IMR-90 (cell line): ENCODE data around the gene MLEC. TPM values are rescaled to one million over a fixed set of nuclear protein-coding genes. Genes with fewer than 3 reads are reported as not detected.

Experiments
- ATAC-seq: fragments of 200-7000 bp; cut with Tn5 transposase; 2 replicates; pipeline ENCODE4 v1.9.1; 2020; ENCODE audit warnings: low read depth, mild to moderate bottlenecking, moderate library complexity
- BruUV-seq: library from RNA; stranded (reverse); fragments of 400-500 nt; replicated peaks from 2 replicates; lab custom pipeline; 2021; lab: Mats Ljungman, UMichigan
- CTCF ChIA-PET: fragments of 300-600 bp; formaldehyde crosslinking; extraction: SDS; loops from one replicate; lab custom pipeline; 2021; ENCODE audit warnings: antibody characterized with exemption; lab: Yijun Ruan, JAX
- POLR2A ChIA-PET: fragments of 300-600 bp; sonication (Branson Sonifier 250); formaldehyde crosslinking; loops from one replicate; lab custom pipeline; 2022; ENCODE audit warnings: antibody characterized with exemption; ENCODE audit not compliant: unreplicated experiment; lab: Charles Lee
- DNase-seq: peaks from one replicate; pipeline ENCODE4 v3.0.0; 2013
- H2AFZ ChIP-seq: replicated peaks from 2 replicates; pipeline ENCODE3; 2013; ENCODE audit warnings: low read length, mild to moderate bottlenecking; ENCODE audit not compliant: poor library complexity
- H2AK5ac ChIP-seq: 2 replicates; pipeline ENCODE4 v1.6.1; 2013; ENCODE audit warnings: low read depth, low read length, inconsistent platforms
- H2AK9ac ChIP-seq: replicated peaks from 2 replicates; pipeline ENCODE3; 2013; ENCODE audit warnings: mild to moderate bottlenecking, low read depth, low read length, moderate library complexity; ENCODE audit not compliant: poor library complexity
- H2BK120ac ChIP-seq: 2 replicates; pipeline ENCODE4 v1.6.1; 2013; ENCODE audit warnings: low read depth, low read length, inconsistent platforms
- H2BK15ac ChIP-seq: 3 replicates; pipeline ENCODE4 v1.6.1; 2013; ENCODE audit warnings: low read depth, low read length, inconsistent platforms
- H2BK20ac ChIP-seq: 2 replicates; pipeline ENCODE4 v1.6.1; 2013; ENCODE audit warnings: low read depth, mild to moderate bottlenecking, inconsistent platforms, low read length, moderate library complexity
- H2BK5ac ChIP-seq: 2 replicates; pipeline ENCODE4 v1.6.1; 2013; ENCODE audit warnings: mild to moderate bottlenecking, low read depth, low read length, inconsistent platforms; ENCODE audit not compliant: poor library complexity, severe bottlenecking
- H3K14ac ChIP-seq: replicated peaks from 2 replicates; pipeline ENCODE4 v1.6.1; 2013; ENCODE audit warnings: low read depth, low read length, inconsistent platforms
- H3K18ac ChIP-seq: 2 replicates; pipeline ENCODE4 v1.6.1; 2013; ENCODE audit warnings: low read depth, low read length, control low read depth
- H3K23ac ChIP-seq: 2 replicates; pipeline ENCODE4 v1.6.1; 2013; ENCODE audit warnings: low read depth, low read length, inconsistent platforms
- H3K27ac ChIP-seq: 2 replicates; pipeline ENCODE4 v1.5.1; 2013; ENCODE audit warnings: mild to moderate bottlenecking, control low read depth, low read length; ENCODE audit not compliant: insufficient read depth
- H3K27me3 ChIP-seq: 2 replicates; pipeline ENCODE4 v1.6.1; 2013; ENCODE audit warnings: low read length; ENCODE audit not compliant: control insufficient read depth, insufficient read depth
- H3K36me3 ChIP-seq: 2 replicates; pipeline ENCODE4 v1.6.1; 2013; ENCODE audit warnings: low read length, mixed read lengths; ENCODE audit not compliant: control insufficient read depth, insufficient read depth
- H3K4ac ChIP-seq: 2 replicates; pipeline ENCODE4 v1.6.1; 2013; ENCODE audit warnings: low read depth, low read length, inconsistent platforms
- H3K4me1 ChIP-seq: 2 replicates; pipeline ENCODE4 v1.6.1; 2013; ENCODE audit warnings: low read length, mixed read lengths; ENCODE audit not compliant: control insufficient read depth, insufficient read depth
- H3K4me2 ChIP-seq: 2 replicates; pipeline ENCODE4 v1.6.1; 2013; ENCODE audit warnings: low read depth, mild to moderate bottlenecking, control low read depth, low read length, moderate library complexity
- H3K4me3 ChIP-seq: 2 replicates; pipeline ENCODE4 v1.5.1; 2013; ENCODE audit warnings: low read depth, mild to moderate bottlenecking, control low read depth, low read length, moderate library complexity; ENCODE audit not compliant: insufficient read depth
- H3K56ac ChIP-seq: 2 replicates; pipeline ENCODE4 v1.6.1; 2013; ENCODE audit warnings: low read length, inconsistent platforms; ENCODE audit not compliant: insufficient read depth; ENCODE audit errors: extremely low read depth
- H3K79me1 ChIP-seq, 2 experiments: 2 replicates each; pipeline ENCODE4 v1.6.1; 2013; ENCODE audit warnings: low read length in 2 of 2, inconsistent platforms in 1 of 2, low read depth in 1 of 2
- H3K9ac ChIP-seq: 2 replicates; pipeline ENCODE4 v1.6.1; 2013; ENCODE audit warnings: low read depth, low read length, control low read depth
- H3K9me1 ChIP-seq: 2 replicates; pipeline ENCODE4 v1.6.1; 2013; ENCODE audit warnings: low read length, inconsistent platforms; ENCODE audit not compliant: insufficient read depth
- H3K9me3 ChIP-seq: 2 replicates; pipeline ENCODE4 v1.6.1; 2013; ENCODE audit warnings: low read length; ENCODE audit not compliant: control insufficient read depth, insufficient read depth
- H4K20me1 ChIP-seq: 2 replicates; pipeline ENCODE4 v1.6.1; 2013; ENCODE audit warnings: low read length, inconsistent platforms; ENCODE audit not compliant: insufficient read depth
- H4K5ac ChIP-seq: 2 replicates; pipeline ENCODE4 v1.6.1; 2013; ENCODE audit warnings: mild to moderate bottlenecking, low read depth, low read length, control low read depth
- H4K8ac ChIP-seq, 2 experiments: 2 replicates each; pipeline ENCODE4 v1.6.1; 2013; ENCODE audit warnings: low read depth in 2 of 2, low read length in 2 of 2, control low read depth in 1 of 2, inconsistent platforms in 1 of 2
- H4K91ac ChIP-seq: 2 replicates; pipeline ENCODE4 v1.6.1; 2013; ENCODE audit warnings: low read depth, low read length, inconsistent platforms; ENCODE audit not compliant: insufficient read depth
- BHLHE40 ChIP-seq: fragments of 150-350 bp; IDR thresholded peaks from 2 replicates; pipeline ENCODE4 v1.6.1; 2016; ENCODE audit warnings: mild to moderate bottlenecking, low read depth, low read length
- CEBPB ChIP-seq: IDR thresholded peaks from 2 replicates; pipeline ENCODE4 v1.6.1; 2012; ENCODE audit warnings: low read depth, low read length, improper control_type of control experiment
- CHD1 ChIP-seq: IDR thresholded peaks from 2 replicates; pipeline ENCODE4 v1.6.1; 2012; ENCODE audit warnings: low read depth, low read length, improper control_type of control experiment
- CTCF ChIP-seq: conservative IDR thresholded peaks from 2 replicates; pipeline ENCODE4 v1.5.1; 2012; ENCODE audit warnings: mild to moderate bottlenecking, low read depth, low read length, improper control_type of control experiment
- ELK1 ChIP-seq: fragments of 150-350 bp; IDR thresholded peaks from 2 replicates; pipeline ENCODE4 v1.6.1; 2016; ENCODE audit warnings: low read depth, mild to moderate bottlenecking, low read length, moderate library complexity, borderline replicate concordance
- FOS ChIP-seq: fragments of 150-350 bp; IDR thresholded peaks from 2 replicates; pipeline ENCODE4 v1.6.1; 2016; ENCODE audit warnings: low read depth, low read length
- MAFK ChIP-seq: IDR thresholded peaks from 2 replicates; pipeline ENCODE4 v1.6.1; 2012; ENCODE audit warnings: low read depth, low read length, improper control_type of control experiment
- MAZ ChIP-seq: IDR thresholded peaks from 2 replicates; pipeline ENCODE4 v1.6.1; 2012; ENCODE audit warnings: low read depth, mild to moderate bottlenecking, low read length, improper control_type of control experiment, moderate library complexity, borderline replicate concordance
- MXI1 ChIP-seq: IDR thresholded peaks from 2 replicates; pipeline ENCODE4 v1.6.1; 2012; ENCODE audit warnings: low read depth, mild to moderate bottlenecking, low read length, moderate library complexity, borderline replicate concordance
- NFE2L2 ChIP-seq: fragments of 150-350 bp; IDR thresholded peaks from 2 replicates; pipeline ENCODE4 v1.6.1; 2016; ENCODE audit warnings: low read depth, mild to moderate bottlenecking, low read length
- POLR2A ChIP-seq: IDR thresholded peaks from 2 replicates; pipeline ENCODE4 v1.6.1; 2012; ENCODE audit warnings: mild to moderate bottlenecking, low read depth, low read length
- RAD21 ChIP-seq: IDR thresholded peaks from 2 replicates; pipeline ENCODE4 v1.6.1; 2012; ENCODE audit warnings: low read length, improper control_type of control experiment
- RCOR1 ChIP-seq: IDR thresholded peaks from 2 replicates; pipeline ENCODE4 v1.6.1; 2012; ENCODE audit warnings: mild to moderate bottlenecking, low read length, improper control_type of control experiment; ENCODE audit not compliant: insufficient replicate concordance
- RFX5 ChIP-seq: IDR thresholded peaks from 2 replicates; pipeline ENCODE4 v1.8.0; 2012; ENCODE audit warnings: low read depth, mild to moderate bottlenecking, low read length, moderate library complexity
- SMC3 ChIP-seq: fragments of 150-350 bp; IDR thresholded peaks from 2 replicates; pipeline ENCODE4 v1.6.1; 2016; ENCODE audit warnings: low read depth, mild to moderate bottlenecking, antibody characterized with exemption, low read length, moderate library complexity
- USF2 ChIP-seq: fragments of 150-350 bp; IDR thresholded peaks from 2 replicates; pipeline ENCODE4 v1.6.1; 2017; ENCODE audit warnings: mild to moderate bottlenecking, antibody characterized with exemption, low read length, low read depth
- WGBS, 2 experiments: methylation state at CpG; one replicate each; pipeline versions ENCODE4 v1.1.5 to v1.1.7; 2013; ENCODE audit warnings: missing lambda C conversion rate in 2 of 2; ENCODE audit not compliant: insufficient read length in 1 of 2; ENCODE audit errors: extremely low coverage in 2 of 2; 5-methylcytosine and 5-hydroxymethylcytosine counted together
- dilution Hi-C: fragments of 300-500 bp; cut with HindIII; formaldehyde crosslinking; loops from one replicate; pipeline ENCODE4 v1.14.3; 2018; ENCODE audit warnings: low sequenced_read_pairs; ENCODE audit not compliant: unreplicated experiment
- in situ Hi-C: fragments of 300-500 bp; cut with MboI; formaldehyde crosslinking; loops from 3 replicates; pipeline ENCODE4 v1.14.3; 2019; ENCODE audit warnings: low sequenced_read_pairs, inconsistent platforms, mixed read lengths
- intact Hi-C: fragments of 100-400 bp; cut with micrococcal nuclease; formaldehyde crosslinking; loops from 2 replicates; pipeline ENCODE4 v1.10.0; 2022
- polyA plus RNA-seq, 3 experiments: library from polyadenylated mRNA; depleted of rRNA; stranded (reverse); fragments of >200 nt; gene quantifications; 2 replicates each; pipeline ENCODE4 v1.2.3, GENCODE V29; 2012; ENCODE audit warnings: low replicate concordance in 1 of 3
- total RNA-seq: library from RNA; depleted of rRNA; stranded (reverse); fragments of >200 nt; gene quantifications from 2 replicates; pipeline ENCODE4 v1.2.3, GENCODE V29; 2012

Gene MLEC
- total and polyA plus RNA-seq, 2 of the 4 experiments (the other 2 are of a cell fraction), result 44.1 to 137 TPM

GRCh38 chr12:120724720-120725119 lies 37.8 kb downstream of the MLEC start:
- Histone ChIP-seq H2BK15ac (no peak overlapping the region), H3K9ac (no peak overlapping the region), H4K5ac (no peak overlapping the region), H2BK5ac (no peak overlapping the region), H4K20me1 (no peaks in the 10 kb centered on the region), H3K18ac (no peak overlapping the region), H2BK20ac (no peak overlapping the region), H3K79me1 (peaks cover 14 to 25% of the 10 kb centered on the region in 2 experiments; a peak in 3 of 4 replicates), H2BK120ac (no peak overlapping the region), H2AFZ (no peak overlapping the region), H2AK9ac (peak overlapping the region; percentile 46), H3K56ac (no peak overlapping the region), H4K8ac (peak overlapping the region; percentile 68 to 83; a peak in 1 of 4 replicates), H3K23ac (no peak overlapping the region), H3K4ac (no peak overlapping the region), H3K14ac (no peak overlapping the region), H3K36me3 (peaks cover 24% of the 10 kb centered on the region), H3K4me3 (no peak overlapping the region), H3K9me3 (no peaks in the 10 kb centered on the region), H3K27me3 (no peaks in the 10 kb centered on the region), H3K27ac (no peak overlapping the region), H3K4me2 (no peak overlapping the region), H3K9me1 (peaks cover 12% of the 10 kb centered on the region), H2AK5ac (no peak overlapping the region), H4K91ac (no peak overlapping the region), H3K4me1 (peaks cover 14% of the 10 kb centered on the region; the same call in 1 of the 2 replicates)
- intact Hi-C loops, result no loop called here
- BruUV-seq, result no TSS peak
- no peak for ATAC-seq
- ChIA-PET CTCF (no interaction called here), POLR2A (no interaction called here)
- dilution Hi-C loops, result no loop called here
- no CpG with 5 or more reads among the region's 5 CpGs for WGBS, 2 experiments
- DNase-seq, result no peak
- in situ Hi-C loops, result no loop called here
- no peak for TF ChIP-seq NFE2L2
- no peak for TF ChIP-seq MXI1
- no peak for TF ChIP-seq CEBPB
- no peak for TF ChIP-seq FOS
- TF ChIP-seq RFX5, result no peak
- TF ChIP-seq CHD1, result no peak
- no peak for TF ChIP-seq RCOR1
- TF ChIP-seq BHLHE40, result no peak
- no peak for TF ChIP-seq POLR2A
- no peak for TF ChIP-seq ELK1
- TF ChIP-seq SMC3, result no peak
- no peak for TF ChIP-seq MAFK
- no peak for TF ChIP-seq RAD21
- no peak for TF ChIP-seq MAZ
- no peak for TF ChIP-seq USF2
- no peak for TF ChIP-seq CTCF
